ENCODE results near the gene MGAT3. TPM values are rescaled to one million over a fixed set of nuclear protein-coding genes. Genes with fewer than 3 reads are reported as not detected.

MGAT3 gene
- total and polyA plus RNA-seq, 2 of the 13 experiments (the other 11 are each of a cell fraction or from before 2014, with no cell fraction given), result 0.11 to 0.15 TPM

GRCh38 chr22:39478441-39478850 lies 21.6 kb downstream of the MGAT3 start (continued):
- TF ChIP-seq ZNF281 (CRISPR knock-in tag; IDR thresholded peaks at IDR 0.05; ENCODE audit: borderline replicate concordance), result peak; percentile 53; the same call in 1 of the 2 replicates
- no peak for TF ChIP-seq ZBTB34 (CRISPR knock-in tag; IDR thresholded peaks at IDR 0.05)
- TF ChIP-seq ZBTB49 (CRISPR knock-in tag; IDR thresholded peaks at IDR 0.05; ENCODE audit: borderline replicate concordance), result peak; percentile 93
- no peak for TF ChIP-seq FUBP1 (CRISPR knock-in tag; IDR thresholded peaks at IDR 0.05; ENCODE audit: borderline replicate concordance)
- no peak for TF ChIP-seq NR1H2 (CRISPR knock-in tag; IDR thresholded peaks at IDR 0.05; ENCODE audit: borderline replicate concordance, low read depth)
- no peak for TF ChIP-seq NPAS2 (CRISPR knock-in tag; IDR thresholded peaks at IDR 0.05; ENCODE audit: borderline replicate concordance)
- no peak for TF ChIP-seq ZBTB38 (CRISPR knock-in tag; IDR thresholded peaks at IDR 0.05)
- peak; percentile 25; the same call in 1 of the 2 replicates for TF ChIP-seq JDP2 (CRISPR knock-in tag; IDR thresholded peaks at IDR 0.05; ENCODE audit: borderline replicate concordance)
- no peak for TF ChIP-seq ZBTB3 (CRISPR knock-in tag; IDR thresholded peaks at IDR 0.05; ENCODE audit: borderline replicate concordance, low read depth)
- 0 out of 2 replicates have a peak, but pooled peaks have one; percentile 53 for TF ChIP-seq E2F5 (CRISPR knock-in tag; conservative IDR thresholded peaks at IDR 0.05)
- no peak for TF ChIP-seq SRSF9 (IDR thresholded peaks at IDR 0.05; ENCODE audit: borderline replicate concordance, insufficient read depth, low read depth, low read length, poor library complexity, severe bottlenecking)
- TF ChIP-seq ATF6 (CRISPR knock-in tag; conservative IDR thresholded peaks at IDR 0.05), result 0 out of 2 replicates have a peak, but pooled peaks have one; percentile 48
- TF ChIP-seq CREB3 (CRISPR knock-in tag; IDR thresholded peaks at IDR 0.05), result no peak
- no peak for TF ChIP-seq PHF21A (CRISPR knock-in tag; IDR thresholded peaks at IDR 0.05)
- peak; percentile 83; the same call in 1 of the 2 replicates for TF ChIP-seq EHMT2 (IDR thresholded peaks at IDR 0.05; ENCODE audit: borderline replicate concordance, low read depth, low read length)
